CD14-positive monocyte (primary cell): ENCODE measurements around the gene E2F4. TPM values are rescaled to one million over a fixed set of nuclear protein-coding genes. Genes with fewer than 3 reads are reported as not detected.

Source experiments
- DNase-seq, 3 donors: peaks; one replicate each; pipeline ENCODE4 v3.0.0-alpha.2; 2011 to 2022
- H2AFZ ChIP-seq: 2 replicates; pipeline ENCODE4 v1.6.0; 2012; ENCODE audit warnings: mild to moderate bottlenecking, low read depth, low read length, inconsistent platforms; ENCODE audit not compliant: insufficient read depth, poor library complexity, severe bottlenecking
- H3K27ac ChIP-seq, 2 donors: 1 replicate in 1 of 2; 2 replicates in 1 of 2; pipeline ENCODE4 v1.5.1; 2012 to 2013; ENCODE audit warnings: low read length in 2 of 2, control low read depth in 1 of 2, inconsistent platforms in 1 of 2, low read depth in 1 of 2, mild to moderate bottlenecking in 1 of 2
- H3K27me3 ChIP-seq, 2 donors: one replicate each; pipeline versions ENCODE4 v1.6.0 to v1.6.1; 2011 to 2013; ENCODE audit warnings: low read length in 2 of 2; ENCODE audit not compliant: control insufficient read depth in 2 of 2, insufficient read depth in 2 of 2
- H3K36me3 ChIP-seq, 2 donors: replicated peaks in 1 of 2; 1 replicate in 1 of 2; 2 replicates in 1 of 2; pipeline versions ENCODE4 v1.5.1 to v1.6.1; 2012 to 2013; ENCODE audit warnings: low read length in 2 of 2, control low read depth in 1 of 2, inconsistent platforms in 1 of 2, mild to moderate bottlenecking in 1 of 2; ENCODE audit not compliant: insufficient read depth in 2 of 2, control insufficient read depth in 1 of 2
- H3K4me1 ChIP-seq, 2 donors: 1 replicate in 1 of 2; 2 replicates in 1 of 2; pipeline versions ENCODE4 v1.5.1 to v1.6.1; 2012 to 2013; ENCODE audit warnings: low read length in 2 of 2, control low read depth in 1 of 2, inconsistent platforms in 1 of 2, mild to moderate bottlenecking in 1 of 2, moderate library complexity in 1 of 2; ENCODE audit not compliant: insufficient read depth in 2 of 2, control insufficient read depth in 1 of 2
- H3K4me2 ChIP-seq: replicated peaks from 2 replicates; pipeline ENCODE3; 2012; ENCODE audit warnings: low read length, moderate library complexity, mild to moderate bottlenecking; ENCODE audit not compliant: poor library complexity, severe bottlenecking; ENCODE audit errors: extremely low read depth
- H3K4me3 ChIP-seq, 3 experiments: fragments of 200-600 bp in 1 of 3; sonication (generic) in 1 of 3; replicated peaks in 1 of 3; 1 replicate in 2 of 3; 2 replicates in 1 of 3; pipeline ENCODE4 v1.5.1; 2011 to 2013; ENCODE audit warnings: low read length in 3 of 3, mild to moderate bottlenecking in 3 of 3, control low read depth in 2 of 3, low read depth in 2 of 3, inconsistent platforms in 1 of 3, moderate library complexity in 1 of 3
- H3K79me2 ChIP-seq: 2 replicates; pipeline ENCODE4 v1.6.0; 2012; ENCODE audit warnings: mild to moderate bottlenecking, control low read depth, inconsistent platforms, low read length, moderate library complexity; ENCODE audit not compliant: insufficient read depth
- H3K9ac ChIP-seq: 2 replicates; pipeline ENCODE4 v1.6.0; 2017; ENCODE audit warnings: low read length, mild to moderate bottlenecking; ENCODE audit not compliant: insufficient read depth, poor library complexity, severe bottlenecking
- H3K9me3 ChIP-seq, 2 donors: replicated peaks in 1 of 2; 1 replicate in 1 of 2; 2 replicates in 1 of 2; pipeline versions ENCODE4 v1.5.1 to v1.6.1; 2012 to 2013; ENCODE audit warnings: low read length in 2 of 2, control low read depth in 1 of 2; ENCODE audit not compliant: control insufficient read depth in 1 of 2, insufficient read depth in 1 of 2
- H4K20me1 ChIP-seq: 2 replicates; pipeline ENCODE4 v1.6.0; 2012; ENCODE audit warnings: mild to moderate bottlenecking, low read length, control low read depth, moderate library complexity; ENCODE audit not compliant: insufficient read depth
- H3K27ac Mint-ChIP-seq, 7 donors: one replicate each; pipeline ENCODE4 v1.8.0; 2020; ENCODE audit warnings: mild to moderate bottlenecking in 7 of 7, mixed read lengths in 7 of 7, moderate library complexity in 6 of 7, inconsistent platforms in 2 of 7
- H3K27me3 Mint-ChIP-seq, 3 donors: one replicate each; pipeline ENCODE4 v1.8.0; 2021 to 2022; ENCODE audit warnings: low read depth in 3 of 3, mild to moderate bottlenecking in 3 of 3, mixed read lengths in 3 of 3, moderate library complexity in 3 of 3, inconsistent platforms in 1 of 3
- H3K36me3 Mint-ChIP-seq, 2 donors: one replicate each; pipeline ENCODE4 v1.8.0; 2020; ENCODE audit warnings: mixed read lengths in 2 of 2, inconsistent platforms in 1 of 2, mild to moderate bottlenecking in 1 of 2
- H3K4me1 Mint-ChIP-seq: one replicate; pipeline ENCODE4 v1.8.0; 2020; ENCODE audit warnings: mild to moderate bottlenecking, mixed read lengths
- H3K4me3 Mint-ChIP-seq, 2 donors: one replicate each; pipeline ENCODE4 v1.8.0; 2020; ENCODE audit warnings: mild to moderate bottlenecking in 2 of 2, mixed read lengths in 2 of 2, moderate library complexity in 1 of 2
- H3K9me3 Mint-ChIP-seq, 7 donors: one replicate each; pipeline ENCODE4 v1.8.0; 2020 to 2022; ENCODE audit warnings: mixed read lengths in 7 of 7, mild to moderate bottlenecking in 6 of 7, moderate library complexity in 6 of 7, inconsistent platforms in 2 of 7
- CTCF ChIP-seq: fragments of 200-600 bp; IDR thresholded peaks from one replicate; pipeline ENCODE4 v1.8.0; 2022; ENCODE audit warnings: antibody characterized with exemption, mild to moderate bottlenecking
- WGBS: methylation state at CpG from one replicate; pipeline ENCODE4 v1.1.5; 2013; ENCODE audit warnings: missing lambda C conversion rate; ENCODE audit not compliant: insufficient coverage; 5-methylcytosine and 5-hydroxymethylcytosine counted together
- intact Hi-C, 2 donors: fragments of 100-400 bp; cut with micrococcal nuclease; formaldehyde crosslinking; loops; one replicate each; pipeline versions ENCODE4 v1.15.0 to v1.15.1; 2023
- polyA plus RNA-seq, 3 donors: library from polyadenylated mRNA; depleted of rRNA in 1 of 3; unstranded in 2 of 3; stranded (reverse) in 1 of 3; fragments of 300-500 nt in 2 of 3; fragments of >200 nt in 1 of 3; fragmentation: Illumina TruSeq in 2 of 3; gene quantifications; 1 replicate in 2 of 3; 2 replicates in 1 of 3; pipeline ENCODE4 v1.2.3, GENCODE V29; 2012 to 2021

E2F4 gene
- polyA plus RNA-seq, 3 donors = 53.1 to 191 (median 61.5) TPM

- no peaks in the 10 kb centered on the region for H4K20me1 ChIP-seq
- peaks cover 8% of the 10 kb centered on the region for H3K79me2 ChIP-seq
- peak overlapping the region; percentile 66 to 95 (median 85) for H3K4me3 ChIP-seq
- peak overlapping the region; percentile 87 for H3K9ac ChIP-seq
- no peak overlapping the region for H3K27ac ChIP-seq
- Mint-ChIP-seq H3K9me3 (peaks cover 0 to 4% (median 2%) of the 10 kb centered on the region in 7 donors), H3K4me3 (peak overlapping the region in 1 of 2 donors; percentile 88), H3K27ac (no peak overlapping the region), H3K4me1 (peaks cover 15% of the 10 kb centered on the region), H3K36me3 (peaks cover 2 to 5% of the 10 kb centered on the region in 2 donors), H3K27me3 (peaks cover 7 to 33% (median 19%) of the 10 kb centered on the region in 3 donors)
- TF ChIP-seq CTCF = no peak
- no peaks in the 10 kb centered on the region for H3K9me3 ChIP-seq
- peaks cover 38 to 43% of the 10 kb centered on the region in 2 donors for H3K4me1 ChIP-seq
- WGBS = 9% methylated on average over 59 of the region's 59 CpGs
- intact Hi-C loops = no loop called here
- H3K36me3 ChIP-seq = no peaks in the 10 kb centered on the region
- no peak for DNase-seq
- peak overlapping the region; percentile 92 for H3K4me2 ChIP-seq
- peaks cover 0 to 8% of the 10 kb centered on the region in 2 donors for H3K27me3 ChIP-seq
- H2AFZ ChIP-seq = peak overlapping the region; percentile 66
Observed at GRCh38 chr16:67184453-67184994, 7.4 kb upstream of the E2F4 start.

DNA sequence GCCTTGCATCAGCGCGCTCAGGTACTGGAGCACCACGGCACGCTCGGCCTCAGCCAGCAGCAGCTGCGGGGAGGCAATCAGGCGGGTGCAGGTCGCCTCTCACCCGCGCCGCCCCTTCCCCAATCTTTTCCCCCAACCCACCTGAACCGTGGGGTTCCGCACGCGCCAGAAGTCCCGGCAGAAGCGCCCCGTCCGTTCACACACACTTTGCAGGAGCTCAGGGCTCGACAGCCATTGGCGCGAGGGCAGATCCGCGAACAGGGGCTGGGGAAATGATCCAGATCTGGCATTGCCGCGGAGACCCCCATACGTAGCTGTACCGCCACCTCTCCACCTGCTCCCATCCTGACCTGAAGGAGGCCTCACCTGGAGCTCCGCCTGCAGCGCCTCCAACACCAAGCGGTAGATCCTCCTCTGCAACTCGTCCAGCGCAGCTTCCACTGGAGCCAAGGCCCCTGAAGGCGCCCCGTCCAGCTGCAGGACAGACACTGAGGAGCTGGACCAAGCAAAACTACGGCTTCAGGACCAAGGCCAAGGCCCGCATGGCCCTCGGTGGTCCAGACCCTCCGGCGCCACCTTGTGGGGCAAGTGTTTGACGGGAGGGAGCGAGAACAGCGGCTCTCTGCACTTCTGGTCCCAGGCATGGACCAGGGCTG lies 6.8 kb upstream of the E2F4 start:
- no peaks in the 10 kb centered on the region for H4K20me1 ChIP-seq
- H3K9ac ChIP-seq = no peak overlapping the region
- DNase-seq = peak; percentile 80 to 82 (median 82)
- H3K9me3 ChIP-seq = no peaks in the 10 kb centered on the region
- peaks cover 8% of the 10 kb centered on the region for H3K79me2 ChIP-seq
- peak; percentile 87 for TF ChIP-seq CTCF
- Mint-ChIP-seq H3K27me3 (peaks cover 7 to 29% (median 18%) of the 10 kb centered on the region in 3 donors), H3K36me3 (peaks cover 2% of the 10 kb centered on the region in 2 donors), H3K4me1 (peaks cover 15% of the 10 kb centered on the region), H3K9me3 (peaks cover 0 to 4% (median 2%) of the 10 kb centered on the region in 7 donors), H3K4me3 (peak overlapping the region in 1 of 2 donors; percentile 88), H3K27ac (peak overlapping the region in 4 of 7 donors; percentile 27 to 82 (median 51))
- peak overlapping the region; percentile 92 for H3K4me2 ChIP-seq
- H3K4me3 ChIP-seq = peak overlapping the region; percentile 13 to 95 (median 13)
- H3K27ac ChIP-seq = no peak overlapping the region
- WGBS = 19% methylated on average over 41 of the region's 43 CpGs
- peaks cover 38 to 43% of the 10 kb centered on the region in 2 donors for H3K4me1 ChIP-seq
- peaks cover 0 to 8% of the 10 kb centered on the region in 2 donors for H3K27me3 ChIP-seq
- intact Hi-C loops = no loop called here
- H3K36me3 ChIP-seq = no peaks in the 10 kb centered on the region
- peak overlapping the region; percentile 74 for H2AFZ ChIP-seq
